Muscle of leg (tissue), 11 donors: Measurements from ENCODE around the gene FAM76B. TPM values are rescaled to one million over a fixed set of nuclear protein-coding genes. Genes with fewer than 3 reads are reported as not detected.
"Not testable (repeated sequence)": the region's sequence is repeated elsewhere in the genome, so short reads cannot be mapped to it uniquely, and the experiment has no call there.

Experiments
- DNase-seq: peaks from one replicate; pipeline ENCODE4 v3.0.0; 2013
- H3K27ac ChIP-seq: one replicate; pipeline ENCODE4 v1.5.1; 2013; ENCODE audit warnings: mild to moderate bottlenecking, low read length, control low read depth
- H3K27me3 ChIP-seq: one replicate; pipeline ENCODE4 v1.6.1; 2013; ENCODE audit warnings: low read length; ENCODE audit not compliant: control insufficient read depth, insufficient read depth
- H3K36me3 ChIP-seq: one replicate; pipeline ENCODE4 v1.6.1; 2013; ENCODE audit warnings: low read length; ENCODE audit not compliant: control insufficient read depth, insufficient read depth
- H3K4me1 ChIP-seq: one replicate; pipeline ENCODE4 v1.6.1; 2013; ENCODE audit warnings: low read length; ENCODE audit not compliant: control insufficient read depth, insufficient read depth
- H3K4me3 ChIP-seq: one replicate; pipeline ENCODE4 v1.5.1; 2013; ENCODE audit warnings: low read length, control low read depth
- H3K9me3 ChIP-seq: replicated peaks from 2 replicates; pipeline ENCODE4 v1.6.1; 2013; ENCODE audit warnings: low read depth, low read length; ENCODE audit not compliant: control insufficient read depth
- WGBS: methylation state at CpG from one replicate; pipeline ENCODE4 v1.1.5; 2013; ENCODE audit warnings: missing lambda C conversion rate; ENCODE audit not compliant: insufficient coverage; 5-methylcytosine and 5-hydroxymethylcytosine counted together
- polyA plus RNA-seq, 8 donors: library from polyadenylated mRNA; unstranded; fragments of 120-200 nt; gene quantifications; one replicate each; pipeline versions ENCODE4 v1.2.1 to v1.2.3, GENCODE V29; 2013; ENCODE audit warnings: inconsistent platforms in 1 of 8, low replicate concordance in 1 of 8; ENCODE audit not compliant: insufficient read length in 8 of 8, insufficient read depth in 1 of 8
- total RNA-seq: library from RNA; stranded (reverse); fragments of 120-200 nt; gene quantifications from one replicate; pipeline ENCODE4 v1.2.4, GENCODE V29; 2013

FAM76B gene
- total and polyA plus RNA-seq, 9 donors = 16.3 to 24.9 (median 21.8) TPM

DNA sequence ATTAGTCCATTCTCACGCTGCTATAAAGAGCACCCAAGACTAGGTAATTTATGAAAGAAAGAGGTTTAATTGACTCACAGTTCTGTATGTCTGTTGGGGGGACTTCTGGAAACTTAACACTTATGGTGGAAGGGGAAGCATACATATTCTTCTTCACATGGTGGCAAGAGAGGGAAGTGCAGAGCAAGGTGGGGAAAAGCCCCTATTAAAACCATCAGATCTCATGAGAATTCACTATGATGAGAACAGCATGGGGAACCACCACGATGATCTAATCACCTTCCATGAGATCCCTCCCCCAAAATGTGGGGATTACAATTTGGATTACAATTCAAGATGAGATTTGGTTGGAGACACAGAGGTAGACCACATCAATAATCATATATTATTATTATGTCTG, 26.5 kb upstream of the FAM76B start:
- H3K9me3 ChIP-seq = no peaks in the 10 kb centered on the region
- no peaks in the 10 kb centered on the region for H3K4me1 ChIP-seq
- no peaks in the 10 kb centered on the region for H3K27me3 ChIP-seq
- no peak for DNase-seq
- H3K4me3 ChIP-seq = no peak overlapping the region
- no CpG with 5 or more reads among the region's 2 CpGs for WGBS
- H3K36me3 ChIP-seq = peaks cover 12% of the 10 kb centered on the region
- H3K27ac ChIP-seq = no peak overlapping the region

DNA sequence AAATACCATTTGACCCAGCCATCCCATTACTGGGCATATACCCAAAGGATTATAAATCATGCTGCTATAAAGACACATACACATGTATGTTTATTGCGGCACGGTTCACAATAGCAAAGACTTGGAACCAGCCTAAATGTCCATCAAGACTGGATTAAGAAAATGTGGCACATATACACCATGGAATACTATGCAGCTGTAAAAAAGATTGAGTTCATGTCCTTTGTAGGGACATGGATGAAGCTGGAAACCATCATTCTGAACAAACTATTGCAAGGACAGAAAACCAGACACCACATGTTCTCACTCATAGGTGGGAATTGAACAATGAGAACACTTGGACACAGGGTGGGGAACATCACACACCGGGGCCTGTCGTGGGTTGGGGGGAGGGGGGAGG, 21.5 kb upstream of the FAM76B start:
- 100% methylated on average over 2 of the region's 4 CpGs for WGBS

GRCh38 chr11:95806464-95806863, 16.9 kb upstream of the FAM76B start:
- H3K36me3 ChIP-seq = peaks cover 17% of the 10 kb centered on the region
- whole genome bisulfite sequencing = 100% methylated on average over 6 of the region's 6 CpGs
- H3K27ac ChIP-seq, H3K9me3 ChIP-seq, H3K27me3 ChIP-seq, H3K4me3 ChIP-seq, H3K4me1 ChIP-seq, DNase-seq: not testable (repeated sequence)

More for the DNA sequence above, 21.5 kb upstream of the FAM76B start:
- not testable (repeated sequence) for H3K9me3 ChIP-seq, H3K4me3 ChIP-seq, H3K27ac ChIP-seq, DNase-seq, H3K4me1 ChIP-seq, H3K27me3 ChIP-seq
- peaks cover 14% of the 10 kb centered on the region for H3K36me3 ChIP-seq

- DNase-seq = no peak
- H3K4me3 ChIP-seq = no peak overlapping the region
- H3K9me3 ChIP-seq = peaks cover 3% of the 10 kb centered on the region
- peaks cover 17% of the 10 kb centered on the region for H3K36me3 ChIP-seq
- H3K27ac ChIP-seq = no peak overlapping the region
- WGBS = 89% methylated on average over 1 of the region's 2 CpGs
- no peaks in the 10 kb centered on the region for H3K27me3 ChIP-seq
- no peaks in the 10 kb centered on the region for H3K4me1 ChIP-seq
These were observed 16.3 kb upstream of the FAM76B start for GRCh38 chr11:95805869-95806268.

- Histone ChIP-seq H3K27me3 (no peaks in the 10 kb centered on the region), H3K9me3 (peaks cover 3% of the 10 kb centered on the region), H3K36me3 (peaks cover 29% of the 10 kb centered on the region), H3K4me1 (no peaks in the 10 kb centered on the region), H3K27ac (no peak overlapping the region), H3K4me3 (no peak overlapping the region)
- no CpG with 5 or more reads among the region's 2 CpGs for WGBS
- DNase-seq = no peak
These were observed 14.4 kb upstream of the FAM76B start for GRCh38 chr11:95803973-95804372.

DNA sequence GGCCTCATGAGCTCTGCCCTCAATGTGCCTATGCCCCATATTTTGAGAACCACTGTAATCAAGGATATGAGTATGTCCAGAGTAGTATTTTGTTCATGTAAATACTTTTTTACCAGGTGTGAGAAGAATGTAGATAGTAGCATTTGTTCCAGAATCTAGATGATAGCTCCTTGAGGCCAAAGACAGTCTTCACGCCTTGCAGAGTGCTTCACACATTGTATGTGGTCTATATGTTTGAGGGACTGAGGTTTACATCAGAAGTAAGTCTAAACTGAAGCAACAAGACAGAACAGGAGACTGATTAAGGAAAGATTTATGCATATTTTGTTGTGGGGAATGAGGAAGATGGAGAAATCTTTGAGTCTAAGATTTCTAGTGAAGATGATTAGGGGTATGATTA, 13.2 kb upstream of the FAM76B start:
- no peak for DNase-seq
- H3K36me3 ChIP-seq = peaks cover 29% of the 10 kb centered on the region
- no peaks in the 10 kb centered on the region for H3K4me1 ChIP-seq
- H3K9me3 ChIP-seq = peaks cover 3% of the 10 kb centered on the region
- no peak overlapping the region for H3K27ac ChIP-seq
- no peak overlapping the region for H3K4me3 ChIP-seq
- no peaks in the 10 kb centered on the region for H3K27me3 ChIP-seq
- WGBS = 100% methylated on average over 1 of the region's 1 CpG

GRCh38 chr11:95800438-95800837, 10.9 kb upstream of the FAM76B start:
- Histone ChIP-seq H3K4me3 (no peak overlapping the region), H3K9me3 (no peaks in the 10 kb centered on the region), H3K27ac (no peak overlapping the region), H3K27me3 (no peaks in the 10 kb centered on the region), H3K36me3 (peaks cover 17% of the 10 kb centered on the region), H3K4me1 (no peaks in the 10 kb centered on the region)
- WGBS = no CpG with 5 or more reads among the region's 12 CpGs
- DNase-seq = no peak

DNA sequence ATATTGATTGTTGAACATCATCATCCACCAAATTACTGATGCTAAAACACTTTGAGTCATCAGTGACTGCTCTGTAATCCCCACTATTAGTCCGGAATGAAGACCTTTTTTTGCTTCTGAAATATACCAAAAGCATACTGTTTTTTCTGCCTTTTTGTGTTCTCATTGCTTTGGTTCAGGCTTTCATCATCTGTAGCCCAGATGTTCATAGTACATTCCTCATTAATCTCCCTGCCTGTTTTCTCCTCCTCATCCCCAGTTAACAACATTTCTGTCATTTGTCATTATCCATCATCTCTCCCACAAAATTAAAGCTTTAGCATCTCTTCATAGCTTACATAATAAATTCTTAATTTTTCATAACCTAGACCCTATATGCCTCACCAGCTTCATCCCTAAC, 10.0 kb upstream of the FAM76B start:
- Histone ChIP-seq H3K4me1 (no peaks in the 10 kb centered on the region), H3K27ac (no peak overlapping the region), H3K36me3 (peaks cover 17% of the 10 kb centered on the region), H3K27me3 (no peaks in the 10 kb centered on the region), H3K4me3 (no peak overlapping the region), H3K9me3 (no peaks in the 10 kb centered on the region)
- 92% methylated on average over 1 of the region's 1 CpG for WGBS
- no peak for DNase-seq

DNA sequence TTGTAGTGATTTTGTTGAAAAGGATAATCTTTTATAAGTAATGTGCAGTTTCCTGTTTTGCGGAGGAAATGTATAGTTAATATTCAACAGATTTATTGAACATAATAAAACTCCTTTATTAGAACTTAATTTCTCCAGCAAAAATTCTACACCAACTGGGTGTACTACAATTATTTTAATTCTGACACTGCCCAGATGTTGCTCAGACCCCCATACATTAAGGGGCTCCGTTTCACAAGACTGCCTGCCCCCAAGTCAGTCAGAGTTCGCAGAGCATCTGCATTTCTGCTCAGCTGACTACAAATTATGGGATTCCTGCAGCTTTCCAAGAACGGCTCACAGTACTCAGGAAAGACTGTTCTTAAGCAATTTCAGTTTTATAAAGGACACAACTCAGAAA, 6.9 kb upstream of the FAM76B start:
- no peaks in the 10 kb centered on the region for H3K27me3 ChIP-seq
- peaks cover 12% of the 10 kb centered on the region for H3K36me3 ChIP-seq
- peaks cover 2% of the 10 kb centered on the region for H3K4me1 ChIP-seq
- DNase-seq = peak; percentile 11
- 21% methylated on average over 2 of the region's 4 CpGs for WGBS
- H3K27ac ChIP-seq = no peak overlapping the region
- no peaks in the 10 kb centered on the region for H3K9me3 ChIP-seq
- H3K4me3 ChIP-seq = no peak overlapping the region

DNA sequence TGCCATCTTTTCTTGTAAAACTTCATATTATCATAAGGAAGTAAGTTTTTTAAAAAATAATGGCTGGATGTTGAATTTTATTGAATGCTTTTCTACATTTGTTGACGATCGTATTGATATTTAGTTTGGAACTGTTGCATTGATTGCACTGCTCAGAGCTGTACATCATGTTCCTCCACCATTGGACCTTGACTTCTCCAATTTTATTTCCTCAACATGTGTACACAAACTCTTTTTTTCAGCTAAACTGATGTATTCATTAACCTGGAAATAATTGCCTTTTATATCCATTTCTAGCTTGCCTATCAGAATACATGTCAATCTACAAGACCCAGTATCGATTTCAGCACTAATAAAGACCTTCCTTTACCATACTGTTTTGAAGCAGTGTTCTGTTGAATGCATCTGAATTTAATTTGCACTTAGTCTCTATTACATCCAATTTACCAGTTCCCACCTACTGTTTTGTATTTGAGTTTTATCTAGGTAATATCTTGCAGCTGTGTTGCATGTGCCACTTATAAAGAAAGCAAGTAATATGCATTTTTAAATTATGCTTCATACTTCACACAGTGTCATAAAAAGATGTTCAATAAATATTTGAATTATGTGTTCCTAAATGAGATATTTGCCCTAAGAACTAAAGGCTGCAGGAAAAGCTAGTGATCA, 6.2 kb upstream of the FAM76B start:
- no CpG with 5 or more reads among the region's 3 CpGs for WGBS
- Histone ChIP-seq H3K9me3 (no peaks in the 10 kb centered on the region), H3K4me3 (no peak overlapping the region), H3K27me3 (no peaks in the 10 kb centered on the region), H3K27ac (no peak overlapping the region), H3K4me1 (peaks cover 7% of the 10 kb centered on the region), H3K36me3 (peaks cover 12% of the 10 kb centered on the region)
- DNase-seq = no peak

DNA sequence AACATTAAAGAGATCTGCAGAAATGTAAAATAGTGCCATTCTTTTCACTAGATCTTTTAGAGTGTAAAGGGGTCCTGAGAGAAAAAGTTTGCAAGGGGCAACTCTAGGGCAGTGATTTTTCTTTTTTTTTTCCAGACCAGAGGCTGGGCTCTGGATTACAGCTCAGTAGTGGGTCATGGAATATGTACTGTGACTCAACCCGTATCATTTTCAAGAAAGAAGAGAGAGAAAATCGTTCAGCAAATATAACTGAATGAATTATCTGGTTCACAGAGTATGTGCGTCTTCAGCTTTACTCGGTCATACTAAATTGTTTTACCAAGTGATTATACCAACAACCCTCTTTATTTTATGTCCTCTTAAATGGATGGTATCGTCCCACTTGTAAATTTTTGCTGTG, 4.5 kb upstream of the FAM76B start:
- Histone ChIP-seq H3K9me3 (no peaks in the 10 kb centered on the region), H3K4me3 (no peak overlapping the region), H3K27me3 (no peaks in the 10 kb centered on the region), H3K36me3 (peaks cover under 1% of the 10 kb centered on the region), H3K4me1 (peaks cover 7% of the 10 kb centered on the region), H3K27ac (no peak overlapping the region)
- DNase-seq = no peak
- WGBS = 80% methylated on average over 1 of the region's 5 CpGs
